ENCODE measurements around the gene FOCAD. TPM values are rescaled to one million over a fixed set of nuclear protein-coding genes. Genes with fewer than 3 reads are reported as not detected.
"Not testable (repeated sequence)": the region's sequence is repeated elsewhere in the genome, so short reads cannot be mapped to it uniquely, and the experiment has no call there.

The FOCAD gene
- total RNA-seq, 2 donors from 2014 or later: 51.6 to 56.8 TPM

GRCh38 chr9:20974191-20974938 is 290.3 kb downstream of the FOCAD start:
- H3K4me3 ChIP-seq (ENCODE audit: low read length); H3K27me3 Mint-ChIP-seq (ENCODE audit: insufficient read depth); H3K27ac Mint-ChIP-seq; DNase-seq; H3K4me1 Mint-ChIP-seq; H3K4me1 ChIP-seq (ENCODE audit: control insufficient read depth, insufficient read depth, low read length); H3K9me3 Mint-ChIP-seq; H3K9ac ChIP-seq (ENCODE audit: extremely low read depth, low read length, poor library complexity, severe bottlenecking); H3K27ac ChIP-seq (ENCODE audit: low read depth, low read length); H3K4me3 Mint-ChIP-seq; H3K27me3 ChIP-seq (ENCODE audit: control insufficient read depth, insufficient read depth, low read length, poor library complexity, severe bottlenecking): not testable (repeated sequence)
- Histone ChIP-seq H3K36me3 (ENCODE audit: control insufficient read depth, insufficient read depth, low read length) (peaks cover 29% of the 10 kb centered on the region), H3K9me3 (ENCODE audit: control insufficient read depth, low read length) (peaks cover 17% of the 10 kb centered on the region)
- WGBS, 2 experiments (ENCODE audit: insufficient coverage in 1 of 2, insufficient read length in 1 of 2): 91 to 92% methylated on average over 2 of the region's 2 CpGs
- H3K36me3 Mint-ChIP-seq (ENCODE audit: low read depth): peaks cover 33% of the 10 kb centered on the region

- Mint-ChIP-seq H3K4me1 (peaks cover 3% of the 10 kb centered on the region), H3K9me3 (no peaks in the 10 kb centered on the region), H3K27me3 (ENCODE audit: insufficient read depth) (no peaks in the 10 kb centered on the region), H3K4me3 (no peak overlapping the region), H3K36me3 (ENCODE audit: low read depth) (peaks cover 42% of the 10 kb centered on the region), H3K27ac (no peak overlapping the region)
- 86 to 97% methylated on average over 1 to 2 of the region's 2 CpGs for WGBS, 2 experiments (ENCODE audit: insufficient coverage in 1 of 2, insufficient read length in 1 of 2)
- peaks cover 9% of the 10 kb centered on the region for H3K9me3 ChIP-seq (ENCODE audit: control insufficient read depth, low read length)
- no peak for DNase-seq
- no peak overlapping the region for H3K9ac ChIP-seq (ENCODE audit: extremely low read depth, low read length, poor library complexity, severe bottlenecking)
- no peak overlapping the region for H3K4me3 ChIP-seq (ENCODE audit: low read length)
- peaks cover 36% of the 10 kb centered on the region for H3K36me3 ChIP-seq (ENCODE audit: control insufficient read depth, insufficient read depth, low read length)
- H3K4me1 ChIP-seq (ENCODE audit: control insufficient read depth, insufficient read depth, low read length): no peaks in the 10 kb centered on the region
- H3K27me3 ChIP-seq (ENCODE audit: control insufficient read depth, insufficient read depth, low read length, poor library complexity, severe bottlenecking): no peaks in the 10 kb centered on the region
- no peak for TF ChIP-seq CTCF (conservative IDR thresholded peaks at IDR 0.05)
- H3K27ac ChIP-seq (ENCODE audit: low read depth, low read length): no peak overlapping the region
Measured at GRCh38 chr9:20978249-20978648, 294.2 kb downstream of the FOCAD start.

- Mint-ChIP-seq H3K4me3 (no peak overlapping the region), H3K27ac (no peak overlapping the region), H3K9me3 (no peaks in the 10 kb centered on the region), H3K27me3 (ENCODE audit: insufficient read depth) (no peaks in the 10 kb centered on the region), H3K4me1 (peaks cover 3% of the 10 kb centered on the region), H3K36me3 (ENCODE audit: low read depth) (peaks cover 41% of the 10 kb centered on the region)
- 96 to 100% methylated on average over 2 to 3 of the region's 3 CpGs for WGBS, 2 experiments (ENCODE audit: insufficient coverage in 1 of 2, insufficient read length in 1 of 2)
- H3K36me3 ChIP-seq (ENCODE audit: control insufficient read depth, insufficient read depth, low read length): peaks cover 36% of the 10 kb centered on the region
- H3K27me3 ChIP-seq (ENCODE audit: control insufficient read depth, insufficient read depth, low read length, poor library complexity, severe bottlenecking): no peaks in the 10 kb centered on the region
- no peak for TF ChIP-seq CTCF (conservative IDR thresholded peaks at IDR 0.05)
- no peak for DNase-seq
- H3K4me3 ChIP-seq (ENCODE audit: low read length): no peak overlapping the region
- no peaks in the 10 kb centered on the region for H3K4me1 ChIP-seq (ENCODE audit: control insufficient read depth, insufficient read depth, low read length)
- no peak overlapping the region for H3K27ac ChIP-seq (ENCODE audit: low read depth, low read length)
- H3K9ac ChIP-seq (ENCODE audit: extremely low read depth, low read length, poor library complexity, severe bottlenecking): no peak overlapping the region
- H3K9me3 ChIP-seq (ENCODE audit: control insufficient read depth, low read length): peaks cover 9% of the 10 kb centered on the region
Measured at GRCh38 chr9:20980832-20981455, 296.9 kb downstream of the FOCAD start.
